GM21447 (cell line): ENCODE data around the gene PSG2.
"Not testable (repeated sequence)": the region's sequence is repeated elsewhere in the genome, so short reads cannot be mapped to it uniquely, and the experiment has no call there.

Experiments
- ATAC-seq: cut with Tn5 transposase; IDR thresholded peaks from one replicate; pipeline ENCODE4 v1.9.1; 2021; ENCODE audit not compliant: unreplicated experiment

The PSG2 gene

GRCh38 chr19:43078311-43078710 is 4.2 kb downstream of the PSG2 start:
- no peak for ATAC-seq

- ATAC-seq, result not testable (repeated sequence)
These were observed 4.6 kb downstream of the PSG2 start for GRCh38 chr19:43077881-43078280.

- ATAC-seq, result not testable (repeated sequence)
These were observed 20.1 kb downstream of the PSG2 start for GRCh38 chr19:43062418-43062817.

GRCh38 chr19:43061326-43061725 is 21.2 kb downstream of the PSG2 start:
- ATAC-seq, result not testable (repeated sequence)

GRCh38 chr19:43060254-43060653 is 22.2 kb downstream of the PSG2 start:
- not testable (repeated sequence) for ATAC-seq

- not testable (repeated sequence) for ATAC-seq
These were observed 23.0 kb downstream of the PSG2 start for GRCh38 chr19:43059482-43059881.

GRCh38 chr19:43058440-43058839 is 24.1 kb downstream of the PSG2 start:
- not testable (repeated sequence) for ATAC-seq

GRCh38 chr19:43047966-43048365 is 34.5 kb downstream of the PSG2 start:
- not testable (repeated sequence) for ATAC-seq

GRCh38 chr19:43046578-43046977 is 35.9 kb downstream of the PSG2 start:
- not testable (repeated sequence) for ATAC-seq

- not testable (repeated sequence) for ATAC-seq
These were observed 38.9 kb downstream of the PSG2 start for GRCh38 chr19:43043492-43044180.

- not testable (repeated sequence) for ATAC-seq
These were observed 50.9 kb downstream of the PSG2 start for GRCh38 chr19:43031645-43032044.

- no peak for ATAC-seq
These were observed 53.6 kb downstream of the PSG2 start for GRCh38 chr19:43028866-43029265.

GRCh38 chr19:43027985-43028384 is 54.5 kb downstream of the PSG2 start:
- ATAC-seq, result not testable (repeated sequence)

- ATAC-seq, result not testable (repeated sequence)
These were observed 55.4 kb downstream of the PSG2 start for GRCh38 chr19:43027061-43027460.

GRCh38 chr19:43026369-43026768 is 56.1 kb downstream of the PSG2 start, which contains the start of gene PSG11:
PSG11 (minus strand) TSS chr19:43026469; CDS start chr19:43026372, 97 bp downstream.
- ATAC-seq, result not testable (repeated sequence)

GRCh38 chr19:43022098-43022497 is 60.4 kb downstream of the PSG2 start:
- ATAC-seq, result not testable (repeated sequence)

- not testable (repeated sequence) for ATAC-seq
These were observed 60.9 kb downstream of the PSG2 start for GRCh38 chr19:43021629-43022028.

GRCh38 chr19:43019588-43019987 is 62.9 kb downstream of the PSG2 start:
- not testable (repeated sequence) for ATAC-seq
